K562 (cell line): ENCODE measurements around the gene NKAPL. TPM values are rescaled to one million over a fixed set of nuclear protein-coding genes. Genes with fewer than 3 reads are reported as not detected.

Experiments used
- ADNP ChIP-seq: fragments of 200-800 bp; sonication (Bioruptor generic); IDR thresholded peaks from 2 replicates; pipeline ENCODE4 v1.6.1; 2016; ENCODE audit warnings: missing genetic modification characterization, missing compliant biosample characterization
- COPS2 ChIP-seq: fragments of 450-650 bp; conservative IDR thresholded peaks from 2 replicates; pipeline ENCODE4 v1.6.1; 2016; ENCODE audit warnings: mild to moderate bottlenecking, moderate library complexity
- FOXK1 ChIP-seq: sonication (generic); formaldehyde crosslinking; IDR thresholded peaks from 2 replicates; pipeline ENCODE4 v1.8.0; 2022; ENCODE audit warnings: missing genetic modification reagents, mild to moderate bottlenecking, borderline replicate concordance
- GATAD2A ChIP-seq: fragments of 450-650 bp; IDR thresholded peaks from 2 replicates; pipeline ENCODE4 v1.6.1; 2017
- KHSRP ChIP-seq: fragments of 450-650 bp; IDR thresholded peaks from 2 replicates; pipeline ENCODE4 v1.6.1; 2017
- MITF ChIP-seq: IDR thresholded peaks from 2 replicates; pipeline ENCODE4 v1.6.1; 2014; ENCODE audit warnings: antibody characterized with exemption
- NEUROD1 ChIP-seq: fragments of 150-350 bp; IDR thresholded peaks from 2 replicates; pipeline ENCODE4 v1.6.1; 2014; ENCODE audit warnings: borderline replicate concordance, low read length, low read depth; ENCODE audit not compliant: partially characterized antibody
- ZNF707 ChIP-seq: fragments of 250-450 bp; sonication (Bioruptor Pico); conservative IDR thresholded peaks from 2 replicates; pipeline ENCODE4 v1.8.0; 2022; ENCODE audit warnings: inconsistent platforms, mild to moderate bottlenecking, moderate library complexity
- polyA plus RNA-seq, 8 experiments: library from polyadenylated mRNA; depleted of rRNA in 4 of 8; stranded (reverse) in 5 of 8; unstranded in 3 of 8; fragments of >200 nt; fragmentation: Nextera tagmentation in 2 of 8; fragmentation: Illumina TruSeq in 1 of 8; extraction: Ambion mirVana in 2 of 8; extraction: Trizol in 1 of 8; gene quantifications; 2 replicates each; pipeline versions ENCODE4 v1.2.1 to v1.2.3, GENCODE V29; 2011 to 2014; ENCODE audit warnings: inconsistent platforms in 1 of 8, missing spikeins in 1 of 8
- total RNA-seq, 7 experiments: library from RNA; depleted of rRNA in 6 of 7; stranded (reverse); fragments of >200 nt in 6 of 7; fragmentation: Illumina TruSeq in 2 of 7; extraction: Trizol in 2 of 7; gene quantifications; 2 replicates each; pipeline versions ENCODE4 v1.2.1 to v1.2.3, GENCODE V29; 2011 to 2021; ENCODE audit warnings: low replicate concordance in 1 of 7
- TF ChIP-seq, protein P1 (sequence below), 2 experiments: fragments of 150-350 bp in 1 of 2; IDR thresholded peaks; 2 replicates each; pipeline ENCODE4 v1.6.1; 2012 to 2016; ENCODE audit warnings: low read depth in 2 of 2, low read length in 2 of 2, mild to moderate bottlenecking in 1 of 2, moderate library complexity in 1 of 2
- TF ChIP-seq, protein P2 (sequence below): fragments of 200-400 bp; formaldehyde crosslinking; IDR thresholded peaks from 2 replicates; pipeline ENCODE4 v1.6.1; 2017; ENCODE audit warnings: mild to moderate bottlenecking, low read depth, low read length, moderate library complexity

The NKAPL gene
- total and polyA plus RNA-seq, 9 of the 15 experiments (the other 6 are each of a cell fraction or from before 2014, with no cell fraction given) = not detected

GRCh38 chr6:28220257-28221133 is 38.6 kb upstream of the NKAPL start (continued):
- no peak for TF ChIP-seq NEUROD1
- no peak for TF ChIP-seq COPS2
- no peak for TF ChIP-seq MITF
- TF ChIP-seq, protein P1, sequence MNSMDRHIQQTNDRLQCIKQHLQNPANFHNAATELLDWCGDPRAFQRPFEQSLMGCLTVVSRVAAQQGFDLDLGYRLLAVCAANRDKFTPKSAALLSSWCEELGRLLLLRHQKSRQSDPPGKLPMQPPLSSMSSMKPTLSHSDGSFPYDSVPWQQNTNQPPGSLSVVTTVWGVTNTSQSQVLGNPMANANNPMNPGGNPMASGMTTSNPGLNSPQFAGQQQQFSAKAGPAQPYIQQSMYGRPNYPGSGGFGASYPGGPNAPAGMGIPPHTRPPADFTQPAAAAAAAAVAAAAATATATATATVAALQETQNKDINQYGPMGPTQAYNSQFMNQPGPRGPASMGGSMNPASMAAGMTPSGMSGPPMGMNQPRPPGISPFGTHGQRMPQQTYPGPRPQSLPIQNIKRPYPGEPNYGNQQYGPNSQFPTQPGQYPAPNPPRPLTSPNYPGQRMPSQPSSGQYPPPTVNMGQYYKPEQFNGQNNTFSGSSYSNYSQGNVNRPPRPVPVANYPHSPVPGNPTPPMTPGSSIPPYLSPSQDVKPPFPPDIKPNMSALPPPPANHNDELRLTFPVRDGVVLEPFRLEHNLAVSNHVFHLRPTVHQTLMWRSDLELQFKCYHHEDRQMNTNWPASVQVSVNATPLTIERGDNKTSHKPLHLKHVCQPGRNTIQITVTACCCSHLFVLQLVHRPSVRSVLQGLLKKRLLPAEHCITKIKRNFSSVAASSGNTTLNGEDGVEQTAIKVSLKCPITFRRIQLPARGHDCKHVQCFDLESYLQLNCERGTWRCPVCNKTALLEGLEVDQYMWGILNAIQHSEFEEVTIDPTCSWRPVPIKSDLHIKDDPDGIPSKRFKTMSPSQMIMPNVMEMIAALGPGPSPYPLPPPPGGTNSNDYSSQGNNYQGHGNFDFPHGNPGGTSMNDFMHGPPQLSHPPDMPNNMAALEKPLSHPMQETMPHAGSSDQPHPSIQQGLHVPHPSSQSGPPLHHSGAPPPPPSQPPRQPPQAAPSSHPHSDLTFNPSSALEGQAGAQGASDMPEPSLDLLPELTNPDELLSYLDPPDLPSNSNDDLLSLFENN (IDR thresholded peaks at IDR 0.05; ENCODE audit: low read depth in 2 of 2, low read length in 2 of 2) = peak in 1 of 2 experiments; percentile 91; a peak in 2 of 4 replicates
- TF ChIP-seq GATAD2A = peak; percentile 18; the same call in 1 of the 2 replicates
- no peak for TF ChIP-seq KHSRP
- TF ChIP-seq ADNP (tag) = 0 out of 2 replicates have a peak, but pooled peaks have one; percentile 10
- no peak for TF ChIP-seq ZNF707 (CRISPR knock-in tag)
- 0 out of 2 replicates have a peak, but pooled peaks have one; percentile 24 for TF ChIP-seq FOXK1 (CRISPR knock-in tag)
- TF ChIP-seq, protein P2, sequence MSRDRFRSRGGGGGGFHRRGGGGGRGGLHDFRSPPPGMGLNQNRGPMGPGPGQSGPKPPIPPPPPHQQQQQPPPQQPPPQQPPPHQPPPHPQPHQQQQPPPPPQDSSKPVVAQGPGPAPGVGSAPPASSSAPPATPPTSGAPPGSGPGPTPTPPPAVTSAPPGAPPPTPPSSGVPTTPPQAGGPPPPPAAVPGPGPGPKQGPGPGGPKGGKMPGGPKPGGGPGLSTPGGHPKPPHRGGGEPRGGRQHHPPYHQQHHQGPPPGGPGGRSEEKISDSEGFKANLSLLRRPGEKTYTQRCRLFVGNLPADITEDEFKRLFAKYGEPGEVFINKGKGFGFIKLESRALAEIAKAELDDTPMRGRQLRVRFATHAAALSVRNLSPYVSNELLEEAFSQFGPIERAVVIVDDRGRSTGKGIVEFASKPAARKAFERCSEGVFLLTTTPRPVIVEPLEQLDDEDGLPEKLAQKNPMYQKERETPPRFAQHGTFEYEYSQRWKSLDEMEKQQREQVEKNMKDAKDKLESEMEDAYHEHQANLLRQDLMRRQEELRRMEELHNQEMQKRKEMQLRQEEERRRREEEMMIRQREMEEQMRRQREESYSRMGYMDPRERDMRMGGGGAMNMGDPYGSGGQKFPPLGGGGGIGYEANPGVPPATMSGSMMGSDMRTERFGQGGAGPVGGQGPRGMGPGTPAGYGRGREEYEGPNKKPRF = no peak
